GM12873 (cell line): Measurements from ENCODE around the gene DSN1.

Experiments
- TF ChIP-seq, protein P1 (sequence below): IDR thresholded peaks from 2 replicates; pipeline ENCODE4 v1.5.1; 2012; ENCODE audit warnings: low read depth, mild to moderate bottlenecking, moderate library complexity, low read length, control low read depth; ENCODE audit not compliant: insufficient read depth; ENCODE audit errors: missing control alignments

The DSN1 gene

DNA sequence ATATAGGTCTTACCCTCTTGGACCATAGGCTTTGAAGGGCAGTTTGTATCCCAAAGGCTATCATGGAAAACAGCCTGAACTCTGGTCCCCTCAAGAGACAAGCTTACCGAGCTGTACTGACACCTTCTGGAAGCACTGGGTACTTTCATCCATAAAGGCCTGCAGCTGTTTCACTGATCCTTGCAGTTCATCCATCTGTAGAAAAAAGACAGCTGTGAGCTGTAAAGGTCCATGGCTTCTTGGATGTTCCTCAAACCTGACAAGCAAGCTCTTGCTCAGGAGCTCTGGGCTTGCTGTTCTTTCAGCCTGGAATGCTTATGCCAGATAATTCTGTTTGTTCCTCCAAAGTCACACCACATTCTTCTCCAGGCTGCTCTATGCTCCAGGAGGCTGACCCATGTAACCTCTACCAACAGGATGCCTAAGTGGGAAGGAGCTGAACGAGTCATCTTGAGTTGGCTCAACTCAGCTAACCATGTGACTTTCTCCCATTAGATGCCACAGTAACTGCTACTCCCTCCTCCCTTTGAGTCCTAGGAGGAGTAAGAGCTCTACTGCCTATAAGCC, 18.8 kb downstream of the DSN1 start:
- TF ChIP-seq, protein P1, sequence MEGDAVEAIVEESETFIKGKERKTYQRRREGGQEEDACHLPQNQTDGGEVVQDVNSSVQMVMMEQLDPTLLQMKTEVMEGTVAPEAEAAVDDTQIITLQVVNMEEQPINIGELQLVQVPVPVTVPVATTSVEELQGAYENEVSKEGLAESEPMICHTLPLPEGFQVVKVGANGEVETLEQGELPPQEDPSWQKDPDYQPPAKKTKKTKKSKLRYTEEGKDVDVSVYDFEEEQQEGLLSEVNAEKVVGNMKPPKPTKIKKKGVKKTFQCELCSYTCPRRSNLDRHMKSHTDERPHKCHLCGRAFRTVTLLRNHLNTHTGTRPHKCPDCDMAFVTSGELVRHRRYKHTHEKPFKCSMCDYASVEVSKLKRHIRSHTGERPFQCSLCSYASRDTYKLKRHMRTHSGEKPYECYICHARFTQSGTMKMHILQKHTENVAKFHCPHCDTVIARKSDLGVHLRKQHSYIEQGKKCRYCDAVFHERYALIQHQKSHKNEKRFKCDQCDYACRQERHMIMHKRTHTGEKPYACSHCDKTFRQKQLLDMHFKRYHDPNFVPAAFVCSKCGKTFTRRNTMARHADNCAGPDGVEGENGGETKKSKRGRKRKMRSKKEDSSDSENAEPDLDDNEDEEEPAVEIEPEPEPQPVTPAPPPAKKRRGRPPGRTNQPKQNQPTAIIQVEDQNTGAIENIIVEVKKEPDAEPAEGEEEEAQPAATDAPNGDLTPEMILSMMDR, result peak; percentile 88

DNA sequence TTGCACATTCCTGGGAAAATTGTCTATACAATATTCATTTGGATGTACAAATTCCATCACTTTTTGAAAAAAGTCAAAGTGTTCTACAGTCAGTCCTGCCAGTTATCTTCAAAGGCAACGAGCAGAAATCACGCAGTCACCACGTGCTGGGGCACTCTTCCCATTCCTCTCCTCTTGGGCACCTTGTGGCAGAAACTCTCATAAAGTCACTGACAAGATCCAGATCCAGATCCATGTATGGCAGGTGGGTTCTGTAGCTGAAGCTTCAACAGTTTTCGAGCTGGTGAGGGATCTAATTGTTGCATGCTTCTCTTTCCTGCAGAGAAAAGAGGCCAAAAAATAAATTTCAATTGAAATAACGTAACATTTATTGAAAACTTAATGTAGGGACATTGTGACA, 21.0 kb downstream of the DSN1 start:
- TF ChIP-seq, protein P1, result no peak

DNA sequence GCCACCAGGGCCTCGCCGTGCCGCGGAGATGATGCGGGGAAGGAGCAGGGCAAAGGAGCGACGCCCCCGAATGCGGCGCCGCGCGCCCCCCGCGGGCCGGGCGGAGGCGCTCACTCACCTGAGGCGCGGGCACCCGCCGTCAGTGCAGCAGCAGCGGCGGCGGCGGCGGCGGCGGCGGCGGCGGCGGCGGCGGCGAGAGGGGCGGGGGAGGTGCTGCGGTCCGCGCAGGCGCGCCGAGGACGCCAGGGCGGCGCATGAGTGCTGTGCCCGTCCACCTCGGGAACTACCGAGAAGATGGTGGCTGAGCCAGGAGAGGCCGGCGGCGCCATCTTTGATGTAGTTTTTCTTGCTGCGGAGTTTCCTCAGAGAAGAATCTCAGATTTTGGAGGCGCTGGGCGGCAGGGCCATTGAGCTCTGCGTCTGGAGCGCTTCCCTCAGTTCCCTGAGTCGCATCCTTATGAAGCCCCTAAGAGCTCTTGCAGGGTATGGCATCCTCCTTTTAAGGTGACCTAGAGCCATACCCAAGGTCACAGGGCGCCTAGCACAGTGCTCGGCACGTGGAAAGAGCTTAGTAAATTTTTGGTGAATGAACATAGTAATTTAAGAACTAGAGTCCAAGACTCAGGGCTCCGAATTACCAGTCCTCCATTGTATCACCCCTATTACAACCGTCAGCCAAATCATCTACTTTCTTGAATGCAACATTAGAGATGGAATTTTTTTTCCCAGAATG, 27.5 kb downstream of the DSN1 start, which contains the start of gene NDRG3:
Gene NDRG3, minus strand, starts transcription at position 164 of the 733 bp plus-strand sequence. CDS start 24,355 bp downstream, outside the sequence.
- TF ChIP-seq, protein P1, result peak; percentile 17

GRCh38 chr20:36745234-36745926, 28.2 kb downstream of the DSN1 start:
- TF ChIP-seq, protein P1, result no peak

DNA sequence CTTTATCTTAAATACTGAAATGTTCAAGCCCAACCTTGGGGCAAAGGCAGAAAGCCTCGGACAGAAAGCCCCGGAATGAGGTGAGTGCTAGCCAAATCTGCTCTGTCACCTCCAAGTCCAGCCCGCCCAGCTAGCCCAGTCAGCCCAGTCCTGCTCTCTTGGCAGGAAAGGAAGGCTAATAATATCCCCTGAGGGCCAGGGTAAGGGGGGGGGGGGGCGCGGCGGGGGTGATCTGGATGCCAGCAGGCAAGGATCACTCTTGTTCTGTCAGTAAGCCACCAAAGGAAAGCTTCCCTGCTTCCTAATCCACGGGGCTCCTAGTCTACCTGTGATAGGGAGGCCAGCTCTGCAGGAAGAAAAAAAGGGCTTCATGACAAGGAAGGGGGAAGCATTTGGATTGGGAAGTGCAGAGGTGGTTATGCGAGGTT, 28.8 kb downstream of the DSN1 start:
- TF ChIP-seq, protein P1, result no peak

- TF ChIP-seq, protein P1, result no peak
Observed at GRCh38 chr20:36744243-36744642, 29.3 kb downstream of the DSN1 start.

DNA sequence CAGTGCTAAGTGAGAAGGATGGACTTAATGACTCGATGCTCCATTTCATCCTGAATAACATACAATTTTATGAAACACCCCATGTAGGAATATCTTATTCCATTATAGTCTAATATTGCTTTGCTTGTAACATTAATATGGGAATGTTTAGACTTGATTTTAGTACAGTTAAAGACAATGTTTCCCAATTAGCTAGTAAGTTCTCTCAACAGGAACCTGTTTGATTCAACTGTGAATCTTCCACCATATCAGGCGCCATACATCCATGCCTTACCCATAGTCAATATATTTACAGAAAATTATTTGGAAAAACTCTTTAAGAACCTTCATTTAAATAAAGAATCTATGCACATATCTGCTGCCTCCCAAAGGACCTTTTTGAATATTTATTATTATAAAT, 31.0 kb downstream of the DSN1 start:
- TF ChIP-seq, protein P1, result no peak
